ENCODE data around the gene RAB32.

DNA sequence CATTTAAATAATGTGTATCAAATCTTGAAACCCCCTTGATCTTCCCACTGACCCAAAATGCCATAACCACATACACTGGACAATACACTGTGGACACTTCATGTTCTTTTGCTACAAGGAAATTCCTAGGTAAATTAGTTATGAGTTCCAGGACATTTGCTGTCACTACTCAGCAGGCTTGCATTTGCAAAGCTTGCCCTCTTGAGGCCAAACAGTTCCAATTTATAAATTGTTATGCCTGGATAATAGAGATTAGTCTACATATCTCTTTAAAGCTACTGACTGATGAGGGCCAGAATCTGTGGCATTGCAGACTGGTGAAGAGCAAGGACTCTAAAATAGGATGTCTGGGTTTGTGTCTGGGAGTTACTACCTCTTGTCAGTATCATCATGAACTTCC is 17.4 kb upstream of the RAB32 start:
- TF ChIP-seq, protein P1, sequence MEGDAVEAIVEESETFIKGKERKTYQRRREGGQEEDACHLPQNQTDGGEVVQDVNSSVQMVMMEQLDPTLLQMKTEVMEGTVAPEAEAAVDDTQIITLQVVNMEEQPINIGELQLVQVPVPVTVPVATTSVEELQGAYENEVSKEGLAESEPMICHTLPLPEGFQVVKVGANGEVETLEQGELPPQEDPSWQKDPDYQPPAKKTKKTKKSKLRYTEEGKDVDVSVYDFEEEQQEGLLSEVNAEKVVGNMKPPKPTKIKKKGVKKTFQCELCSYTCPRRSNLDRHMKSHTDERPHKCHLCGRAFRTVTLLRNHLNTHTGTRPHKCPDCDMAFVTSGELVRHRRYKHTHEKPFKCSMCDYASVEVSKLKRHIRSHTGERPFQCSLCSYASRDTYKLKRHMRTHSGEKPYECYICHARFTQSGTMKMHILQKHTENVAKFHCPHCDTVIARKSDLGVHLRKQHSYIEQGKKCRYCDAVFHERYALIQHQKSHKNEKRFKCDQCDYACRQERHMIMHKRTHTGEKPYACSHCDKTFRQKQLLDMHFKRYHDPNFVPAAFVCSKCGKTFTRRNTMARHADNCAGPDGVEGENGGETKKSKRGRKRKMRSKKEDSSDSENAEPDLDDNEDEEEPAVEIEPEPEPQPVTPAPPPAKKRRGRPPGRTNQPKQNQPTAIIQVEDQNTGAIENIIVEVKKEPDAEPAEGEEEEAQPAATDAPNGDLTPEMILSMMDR (IDR thresholded peaks at IDR 0.05) = no peak
- no peak for TF ChIP-seq POLR2A (IDR thresholded peaks at IDR 0.05)
